ENCODE data around the gene PRDM4.

DNA sequence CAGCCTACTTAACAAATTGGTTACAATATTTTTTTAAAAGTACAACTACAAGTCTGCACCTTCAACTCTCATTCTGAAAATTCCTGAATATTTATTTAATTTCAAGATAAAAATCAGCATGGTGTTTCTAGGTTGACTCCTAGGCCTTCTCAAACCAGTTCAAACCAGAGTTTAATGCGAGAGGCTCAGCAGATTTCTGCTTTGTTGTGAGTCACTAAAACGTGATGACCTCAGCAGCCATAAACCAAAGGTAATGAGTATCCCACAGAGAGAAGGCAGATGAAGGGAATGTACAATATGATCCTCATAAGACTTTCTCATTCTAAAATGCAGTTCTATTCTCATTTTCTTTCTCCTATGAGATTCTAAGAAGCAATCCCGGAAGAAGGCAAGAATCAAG lies 1.5 kb downstream of the PRDM4 start:
- TF ChIP-seq EZH2phosphoT487 (IDR thresholded peaks at IDR 0.05; ENCODE audit: low read length), result no peak
- TF ChIP-seq, protein P1, sequence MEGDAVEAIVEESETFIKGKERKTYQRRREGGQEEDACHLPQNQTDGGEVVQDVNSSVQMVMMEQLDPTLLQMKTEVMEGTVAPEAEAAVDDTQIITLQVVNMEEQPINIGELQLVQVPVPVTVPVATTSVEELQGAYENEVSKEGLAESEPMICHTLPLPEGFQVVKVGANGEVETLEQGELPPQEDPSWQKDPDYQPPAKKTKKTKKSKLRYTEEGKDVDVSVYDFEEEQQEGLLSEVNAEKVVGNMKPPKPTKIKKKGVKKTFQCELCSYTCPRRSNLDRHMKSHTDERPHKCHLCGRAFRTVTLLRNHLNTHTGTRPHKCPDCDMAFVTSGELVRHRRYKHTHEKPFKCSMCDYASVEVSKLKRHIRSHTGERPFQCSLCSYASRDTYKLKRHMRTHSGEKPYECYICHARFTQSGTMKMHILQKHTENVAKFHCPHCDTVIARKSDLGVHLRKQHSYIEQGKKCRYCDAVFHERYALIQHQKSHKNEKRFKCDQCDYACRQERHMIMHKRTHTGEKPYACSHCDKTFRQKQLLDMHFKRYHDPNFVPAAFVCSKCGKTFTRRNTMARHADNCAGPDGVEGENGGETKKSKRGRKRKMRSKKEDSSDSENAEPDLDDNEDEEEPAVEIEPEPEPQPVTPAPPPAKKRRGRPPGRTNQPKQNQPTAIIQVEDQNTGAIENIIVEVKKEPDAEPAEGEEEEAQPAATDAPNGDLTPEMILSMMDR (IDR thresholded peaks at IDR 0.05; ENCODE audit: low read length), result no peak
